Measurements from ENCODE around the gene MYOM1.
"Not testable (repeated sequence)": the region's sequence is repeated elsewhere in the genome, so short reads cannot be mapped to it uniquely, and the experiment has no call there.

Gene MYOM1

GRCh38 chr18:3028115-3028514, 191.7 kb downstream of the MYOM1 start:
- H3K27me3 Mint-ChIP-seq; H3K9me3 Mint-ChIP-seq; DNase-seq; H3K36me3 Mint-ChIP-seq; H3K27ac Mint-ChIP-seq; ATAC-seq (replicated peaks); H3K4me3 Mint-ChIP-seq: not testable (repeated sequence)
- H3K4me1 Mint-ChIP-seq: peaks cover 0 to 10% of the 10 kb centered on the region in 2 donors

GRCh38 chr18:3027370-3027891, 192.3 kb downstream of the MYOM1 start:
- no peak for DNase-seq
- no peak overlapping the region for H3K4me3 Mint-ChIP-seq
- ATAC-seq (replicated peaks): no peak
- H3K27me3 Mint-ChIP-seq: no peaks in the 10 kb centered on the region
- peaks cover 0 to 3% of the 10 kb centered on the region in 2 donors for H3K9me3 Mint-ChIP-seq
- no peak overlapping the region for H3K27ac Mint-ChIP-seq
- H3K4me1 Mint-ChIP-seq: peaks cover 0 to 10% of the 10 kb centered on the region in 2 donors
- H3K36me3 Mint-ChIP-seq: no peaks in the 10 kb centered on the region

DNA sequence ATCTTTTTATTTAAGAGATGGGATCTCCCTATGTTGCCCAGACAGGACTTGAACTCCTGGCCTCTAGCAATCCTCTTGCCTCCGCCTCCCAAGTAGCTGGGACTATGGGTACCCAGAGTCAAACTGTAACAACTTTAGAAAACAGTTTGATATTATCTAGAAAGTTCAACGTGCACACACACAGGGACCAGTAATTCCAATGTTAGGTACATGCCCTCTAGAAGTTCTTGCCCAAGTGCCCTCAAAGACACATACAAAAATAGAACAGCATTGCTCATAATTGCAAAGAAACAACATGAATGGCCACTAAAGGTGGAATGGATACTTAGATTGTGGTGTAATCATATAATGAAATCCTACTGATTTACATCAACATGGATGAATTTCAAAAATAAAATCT, 194.2 kb downstream of the MYOM1 start:
- H3K36me3 Mint-ChIP-seq: no peaks in the 10 kb centered on the region
- H3K9me3 Mint-ChIP-seq: peaks cover 0 to 3% of the 10 kb centered on the region in 2 donors
- no peak overlapping the region for H3K4me3 Mint-ChIP-seq
- no peaks in the 10 kb centered on the region for H3K27me3 Mint-ChIP-seq
- DNase-seq: no peak
- H3K27ac Mint-ChIP-seq: no peak overlapping the region
- H3K4me1 Mint-ChIP-seq: peaks cover 0 to 10% of the 10 kb centered on the region in 2 donors
- ATAC-seq (replicated peaks): no peak

- H3K27ac Mint-ChIP-seq; H3K36me3 Mint-ChIP-seq; H3K9me3 Mint-ChIP-seq; DNase-seq; H3K27me3 Mint-ChIP-seq; H3K4me3 Mint-ChIP-seq; H3K4me1 Mint-ChIP-seq; ATAC-seq (replicated peaks): not testable (repeated sequence)
Measured at GRCh38 chr18:3023603-3024002, 196.2 kb downstream of the MYOM1 start.
